GM12874 (cell line): Measurements from ENCODE around the gene ADCY5.

Experiments used
- CTCF ChIP-seq: IDR thresholded peaks from 2 replicates; pipeline ENCODE4 v1.5.1; 2011; ENCODE audit warnings: low read depth, mild to moderate bottlenecking, control low read depth, low read length, moderate library complexity; ENCODE audit not compliant: insufficient read depth

Gene ADCY5

DNA sequence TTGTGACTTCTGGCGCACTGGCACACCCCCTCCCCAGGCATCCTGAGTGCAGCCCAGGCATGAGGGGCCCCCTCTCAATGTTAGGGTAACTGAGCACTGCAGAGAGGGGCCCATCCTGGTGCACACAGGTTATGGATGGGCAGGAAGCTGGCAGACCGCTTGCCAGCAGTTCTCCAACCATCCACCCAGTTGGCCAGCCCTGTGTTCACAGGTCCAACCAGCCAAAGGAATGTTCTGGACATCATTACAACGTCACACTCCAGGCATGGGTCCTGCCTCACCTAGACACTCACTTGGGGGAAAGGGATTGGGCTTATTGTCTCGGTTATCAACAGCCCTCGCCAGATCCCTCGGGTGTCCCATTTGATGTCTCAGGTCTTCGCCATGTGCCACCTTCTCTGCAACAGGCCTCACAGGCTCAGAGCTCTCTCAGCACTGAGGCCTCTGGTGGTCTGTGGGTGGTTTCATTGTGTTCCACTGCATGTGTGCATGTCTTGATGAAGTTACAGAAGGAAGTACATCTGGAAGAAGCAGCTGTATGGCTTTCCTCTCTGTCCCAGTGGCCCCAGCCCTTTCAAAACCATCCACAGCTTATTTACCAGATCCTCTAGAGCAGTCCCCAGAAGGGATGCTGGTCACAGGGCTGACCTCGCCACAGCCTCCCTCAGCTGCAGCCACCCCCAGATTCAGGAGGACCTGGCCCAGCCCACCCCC is 23.7 kb downstream of the ADCY5 start:
- no peak for TF ChIP-seq CTCF

DNA sequence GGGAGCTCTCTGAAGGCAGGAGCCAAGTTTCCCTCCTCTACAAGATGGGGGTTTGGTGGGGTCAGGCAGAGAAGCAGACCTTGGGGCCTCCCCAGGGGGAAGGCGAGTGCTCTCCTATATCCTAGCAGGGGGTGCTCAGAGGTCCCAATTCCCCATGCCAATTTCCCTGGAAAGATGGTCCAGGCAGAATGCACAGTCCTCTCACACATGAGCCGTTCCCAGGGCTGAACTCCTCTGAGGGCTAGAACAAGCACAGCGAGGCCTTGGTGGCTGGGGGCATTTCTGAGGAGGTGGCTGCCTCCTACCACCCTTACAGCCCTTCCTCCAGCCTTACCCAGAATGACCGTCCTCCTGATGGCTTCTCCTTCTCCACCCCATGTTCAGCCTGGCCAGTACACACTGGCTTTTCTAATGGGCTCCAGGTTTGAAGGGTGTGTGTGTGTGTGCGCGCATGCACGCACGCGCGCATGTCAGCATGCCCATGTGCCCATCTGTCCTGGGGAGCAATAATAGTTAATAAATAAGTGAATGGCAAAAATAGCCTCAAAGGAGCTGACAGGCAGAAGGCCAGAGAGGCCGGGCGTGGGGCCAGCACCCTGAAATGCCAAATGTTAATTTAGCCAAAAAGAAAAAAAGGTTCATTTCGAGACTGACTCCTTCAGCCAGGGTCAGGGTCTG is 24.4 kb downstream of the ADCY5 start:
- TF ChIP-seq CTCF, result no peak

DNA sequence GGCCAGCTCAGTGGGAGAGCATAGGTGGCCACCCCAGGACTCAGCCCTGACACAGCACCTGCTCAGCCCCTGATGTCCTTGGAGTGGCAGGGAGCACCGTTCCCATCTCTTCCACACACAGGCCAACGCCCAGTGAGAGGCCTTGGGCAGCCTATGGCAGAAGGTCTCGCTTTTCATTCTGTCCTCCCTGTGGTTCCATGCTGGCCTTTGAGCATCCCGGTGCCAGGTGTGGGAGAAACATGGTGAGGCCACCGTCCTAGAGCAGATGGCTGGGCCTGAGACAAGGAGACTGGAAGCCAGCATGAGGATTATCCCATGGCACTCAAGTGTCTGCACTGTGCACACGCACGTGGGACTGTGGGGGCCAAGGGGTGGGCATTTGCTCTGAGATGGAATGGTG is 25.1 kb downstream of the ADCY5 start:
- TF ChIP-seq CTCF, result no peak

DNA sequence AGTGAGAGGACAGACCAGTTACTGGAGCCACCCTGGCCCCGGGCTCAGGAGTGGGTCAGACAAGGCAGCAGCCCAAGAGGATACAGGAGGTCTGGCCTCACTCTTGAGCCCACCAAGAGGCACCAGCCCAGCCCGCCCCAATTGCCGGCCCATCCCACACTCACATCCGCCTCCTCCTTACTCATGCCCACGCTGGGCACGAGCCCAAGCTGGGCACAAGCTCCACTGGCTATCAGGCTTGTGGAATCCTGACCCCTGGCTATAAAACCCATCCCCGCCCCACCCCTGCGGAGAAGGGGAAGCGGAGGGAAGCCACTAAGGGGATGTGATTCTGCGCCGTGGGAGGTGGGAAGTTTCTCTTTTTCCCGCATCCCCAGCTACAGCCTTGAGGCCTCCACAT is 25.9 kb downstream of the ADCY5 start:
- no peak for TF ChIP-seq CTCF

- TF ChIP-seq CTCF, result no peak
These were observed 26.4 kb downstream of the ADCY5 start for GRCh38 chr3:123422457-123422856.

DNA sequence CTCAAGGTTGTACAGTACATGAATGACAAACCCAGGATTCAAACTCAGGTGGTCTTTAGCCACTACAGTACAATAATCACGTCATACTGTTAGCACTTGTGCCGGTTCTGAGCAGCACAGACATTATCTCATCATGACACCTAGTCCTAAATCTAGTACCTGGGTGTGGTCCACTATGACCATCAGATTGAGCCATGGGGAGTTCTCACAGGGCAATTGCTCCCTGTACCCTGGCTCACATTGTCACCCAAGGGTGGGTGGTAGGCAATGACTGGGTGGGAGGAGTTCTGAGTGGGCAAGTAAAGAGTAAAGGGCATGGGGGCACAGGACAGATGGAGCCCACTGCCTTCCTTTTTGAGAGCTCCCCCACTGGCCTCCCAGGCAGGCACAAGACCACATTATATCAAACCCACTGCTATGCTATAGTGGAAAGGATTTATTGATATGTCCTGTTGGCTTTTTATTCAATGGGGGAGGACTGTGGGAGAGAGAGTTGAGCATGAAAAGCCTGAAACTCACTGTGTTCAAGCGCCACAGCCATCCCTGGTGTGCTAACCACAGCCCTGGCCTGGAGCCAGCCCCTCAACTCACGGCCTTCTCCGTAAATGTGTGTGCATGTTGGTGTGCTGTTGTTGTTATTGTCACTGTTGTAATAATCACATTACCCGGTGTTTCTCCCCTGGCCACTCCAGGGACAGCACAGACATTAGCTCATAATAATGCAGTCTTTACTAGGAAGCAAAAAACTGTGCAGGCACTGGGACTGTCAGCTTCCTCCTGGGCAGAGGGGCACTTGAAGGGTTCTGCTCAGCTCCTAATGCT is 27.3 kb downstream of the ADCY5 start:
- TF ChIP-seq CTCF, result no peak

- TF ChIP-seq CTCF, result no peak
These were observed 28.4 kb downstream of the ADCY5 start for GRCh38 chr3:123420416-123420968.
